ENCODE measurements around the gene CREB3L4. TPM values are rescaled to one million over a fixed set of nuclear protein-coding genes. Genes with fewer than 3 reads are reported as not detected.

CREB3L4 gene
- total RNA-seq, 1 experiment from 2014 or later, result 12.3 TPM

DNA sequence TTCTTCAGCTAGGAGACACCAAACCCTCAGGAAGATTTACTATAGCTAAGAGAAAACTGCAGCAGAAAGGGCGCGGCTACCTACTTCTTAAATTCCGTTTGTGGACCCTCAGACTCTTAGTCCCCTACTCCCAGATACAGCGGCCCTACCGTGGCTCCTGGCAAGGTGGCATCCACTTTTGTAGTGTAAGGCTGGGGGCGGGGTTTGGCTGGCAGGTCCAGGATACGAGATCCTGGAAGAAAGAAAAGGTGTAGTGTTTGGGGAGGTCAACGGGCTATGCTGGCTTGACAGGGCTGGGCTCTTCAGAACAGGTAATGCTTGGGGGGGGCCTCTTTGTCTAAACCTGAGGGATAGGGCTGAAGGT is 280 bp downstream of the CREB3L4 start:
- intact Hi-C loops (cut with micrococcal nuclease; ENCODE audit: unreplicated experiment) (no loop called here), in situ Hi-C loops (cut with HindIII; ENCODE audit: low pct_unique_long_range_greater_than_20kb, low sequenced_read_pairs) (no loop called here)
- no TSS peak for BruUV-seq (replicated peaks)
- Histone ChIP-seq H3K36me3 (ENCODE audit: control insufficient read depth, insufficient read depth, low read length) (no peaks in the 10 kb centered on the region; the same call in 1 of the 2 replicates), H3K27ac (ENCODE audit: low read length) (peak overlapping the region; percentile 97), H3K4me1 (ENCODE audit: control insufficient read depth, insufficient read depth, low read length) (peaks cover 9% of the 10 kb centered on the region; the same call in 1 of the 2 replicates), H3K9me3 (ENCODE audit: control insufficient read depth, insufficient read depth, low read depth, low read length) (no peaks in the 10 kb centered on the region), H3K27me3 (ENCODE audit: control insufficient read depth, insufficient read depth, low read length) (no peaks in the 10 kb centered on the region), H3K4me3 (ENCODE audit: low read depth in 2 of 2, low read length in 2 of 2) (peak overlapping the region; percentile 66 to 70)
- ChIA-PET CTCF (interaction anchor here (0.5 to 1.0 kb wide), 2 partner anchors 30 to 290 kb away, joined by 5 read pairs; partner anchors contain the start of gene NPR1), POLR2A (interaction anchor here (0.6 to 1.4 kb wide), 5 partner anchors 9 to 296 kb away, joined by 3 to 4 read pairs (median 3); partner anchors contain the start of genes JTB and RPS27)
- 0 out of 2 replicates have a peak, but pooled peaks have one; percentile 25 for TF ChIP-seq SIN3A (IDR thresholded peaks at IDR 0.05; ENCODE audit: borderline replicate concordance, insufficient read depth, low read depth, low read length)
- TF ChIP-seq POLR2AphosphoS5 (IDR thresholded peaks at IDR 0.05; ENCODE audit: low read depth, low read length), result no peak
- ATAC-seq, result no peak
- DNase-seq (ENCODE audit: low read depth, low spot score), result no peak

DNA sequence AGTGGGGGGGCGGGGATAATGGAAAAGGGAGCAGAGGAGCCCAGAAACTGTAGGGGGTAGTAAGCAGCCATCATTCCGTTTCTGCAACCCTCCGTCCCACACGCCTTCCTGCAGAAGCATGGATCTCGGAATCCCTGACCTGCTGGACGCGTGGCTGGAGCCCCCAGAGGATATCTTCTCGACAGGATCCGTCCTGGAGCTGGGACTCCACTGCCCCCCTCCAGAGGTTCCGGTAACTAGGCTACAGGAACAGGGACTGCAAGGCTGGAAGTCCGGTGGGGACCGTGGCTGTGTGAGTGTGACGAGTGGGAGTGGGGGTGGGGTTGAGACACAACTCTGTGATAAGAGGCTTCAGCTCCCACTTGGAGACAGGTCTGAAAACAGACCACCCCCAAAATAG is 706 bp downstream of the CREB3L4 start:
- H3K4me1 ChIP-seq (ENCODE audit: control insufficient read depth, insufficient read depth, low read length), result peaks cover 9% of the 10 kb centered on the region; the same call in 1 of the 2 replicates
- no peak for DNase-seq (ENCODE audit: low read depth, low spot score)
- in situ Hi-C loops (cut with HindIII; ENCODE audit: low pct_unique_long_range_greater_than_20kb, low sequenced_read_pairs), result no loop called here
- no peaks in the 10 kb centered on the region for H3K27me3 ChIP-seq (ENCODE audit: control insufficient read depth, insufficient read depth, low read length)
- H3K27ac ChIP-seq (ENCODE audit: low read length), result peak overlapping the region; percentile 97
- no peaks in the 10 kb centered on the region for H3K9me3 ChIP-seq (ENCODE audit: control insufficient read depth, insufficient read depth, low read depth, low read length)
- no peak for TF ChIP-seq TCF7L2 (IDR thresholded peaks at IDR 0.05; ENCODE audit: low read depth, low read length)
- TF ChIP-seq, protein P1, sequence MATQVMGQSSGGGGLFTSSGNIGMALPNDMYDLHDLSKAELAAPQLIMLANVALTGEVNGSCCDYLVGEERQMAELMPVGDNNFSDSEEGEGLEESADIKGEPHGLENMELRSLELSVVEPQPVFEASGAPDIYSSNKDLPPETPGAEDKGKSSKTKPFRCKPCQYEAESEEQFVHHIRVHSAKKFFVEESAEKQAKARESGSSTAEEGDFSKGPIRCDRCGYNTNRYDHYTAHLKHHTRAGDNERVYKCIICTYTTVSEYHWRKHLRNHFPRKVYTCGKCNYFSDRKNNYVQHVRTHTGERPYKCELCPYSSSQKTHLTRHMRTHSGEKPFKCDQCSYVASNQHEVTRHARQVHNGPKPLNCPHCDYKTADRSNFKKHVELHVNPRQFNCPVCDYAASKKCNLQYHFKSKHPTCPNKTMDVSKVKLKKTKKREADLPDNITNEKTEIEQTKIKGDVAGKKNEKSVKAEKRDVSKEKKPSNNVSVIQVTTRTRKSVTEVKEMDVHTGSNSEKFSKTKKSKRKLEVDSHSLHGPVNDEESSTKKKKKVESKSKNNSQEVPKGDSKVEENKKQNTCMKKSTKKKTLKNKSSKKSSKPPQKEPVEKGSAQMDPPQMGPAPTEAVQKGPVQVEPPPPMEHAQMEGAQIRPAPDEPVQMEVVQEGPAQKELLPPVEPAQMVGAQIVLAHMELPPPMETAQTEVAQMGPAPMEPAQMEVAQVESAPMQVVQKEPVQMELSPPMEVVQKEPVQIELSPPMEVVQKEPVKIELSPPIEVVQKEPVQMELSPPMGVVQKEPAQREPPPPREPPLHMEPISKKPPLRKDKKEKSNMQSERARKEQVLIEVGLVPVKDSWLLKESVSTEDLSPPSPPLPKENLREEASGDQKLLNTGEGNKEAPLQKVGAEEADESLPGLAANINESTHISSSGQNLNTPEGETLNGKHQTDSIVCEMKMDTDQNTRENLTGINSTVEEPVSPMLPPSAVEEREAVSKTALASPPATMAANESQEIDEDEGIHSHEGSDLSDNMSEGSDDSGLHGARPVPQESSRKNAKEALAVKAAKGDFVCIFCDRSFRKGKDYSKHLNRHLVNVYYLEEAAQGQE (IDR thresholded peaks at IDR 0.05; ENCODE audit: insufficient read depth in 1 of 2, low read depth in 2 of 2, low read length in 1 of 2), result no peak
- TF ChIP-seq POLR2AphosphoS5 (IDR thresholded peaks at IDR 0.05; ENCODE audit: low read depth, low read length), result no peak
- TF ChIP-seq, protein P2, sequence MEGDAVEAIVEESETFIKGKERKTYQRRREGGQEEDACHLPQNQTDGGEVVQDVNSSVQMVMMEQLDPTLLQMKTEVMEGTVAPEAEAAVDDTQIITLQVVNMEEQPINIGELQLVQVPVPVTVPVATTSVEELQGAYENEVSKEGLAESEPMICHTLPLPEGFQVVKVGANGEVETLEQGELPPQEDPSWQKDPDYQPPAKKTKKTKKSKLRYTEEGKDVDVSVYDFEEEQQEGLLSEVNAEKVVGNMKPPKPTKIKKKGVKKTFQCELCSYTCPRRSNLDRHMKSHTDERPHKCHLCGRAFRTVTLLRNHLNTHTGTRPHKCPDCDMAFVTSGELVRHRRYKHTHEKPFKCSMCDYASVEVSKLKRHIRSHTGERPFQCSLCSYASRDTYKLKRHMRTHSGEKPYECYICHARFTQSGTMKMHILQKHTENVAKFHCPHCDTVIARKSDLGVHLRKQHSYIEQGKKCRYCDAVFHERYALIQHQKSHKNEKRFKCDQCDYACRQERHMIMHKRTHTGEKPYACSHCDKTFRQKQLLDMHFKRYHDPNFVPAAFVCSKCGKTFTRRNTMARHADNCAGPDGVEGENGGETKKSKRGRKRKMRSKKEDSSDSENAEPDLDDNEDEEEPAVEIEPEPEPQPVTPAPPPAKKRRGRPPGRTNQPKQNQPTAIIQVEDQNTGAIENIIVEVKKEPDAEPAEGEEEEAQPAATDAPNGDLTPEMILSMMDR (IDR thresholded peaks at IDR 0.05), result no peak
- no peak for TF ChIP-seq SIN3A (IDR thresholded peaks at IDR 0.05; ENCODE audit: borderline replicate concordance, insufficient read depth, low read depth, low read length)
- POLR2A ChIA-PET, result interaction anchor here (0.6 kb wide), 1 partner anchor 296 kb away, joined by 3 read pairs; no protein-coding TSS in a partner anchor
- H3K4me3 ChIP-seq (ENCODE audit: low read depth in 2 of 2, low read length in 2 of 2), result peak overlapping the region; percentile 66 to 70
- intact Hi-C loops (cut with micrococcal nuclease; ENCODE audit: unreplicated experiment), result no loop called here
- ATAC-seq, result no peak
- H3K36me3 ChIP-seq (ENCODE audit: control insufficient read depth, insufficient read depth, low read length), result no peaks in the 10 kb centered on the region; the same call in 1 of the 2 replicates
- BruUV-seq (replicated peaks), result no TSS peak
- CTCF ChIA-PET, result interaction anchor here (1.0 kb wide), 1 partner anchor 290 kb away, joined by 5 read pairs; the partner anchor contains the start of gene NPR1

DNA sequence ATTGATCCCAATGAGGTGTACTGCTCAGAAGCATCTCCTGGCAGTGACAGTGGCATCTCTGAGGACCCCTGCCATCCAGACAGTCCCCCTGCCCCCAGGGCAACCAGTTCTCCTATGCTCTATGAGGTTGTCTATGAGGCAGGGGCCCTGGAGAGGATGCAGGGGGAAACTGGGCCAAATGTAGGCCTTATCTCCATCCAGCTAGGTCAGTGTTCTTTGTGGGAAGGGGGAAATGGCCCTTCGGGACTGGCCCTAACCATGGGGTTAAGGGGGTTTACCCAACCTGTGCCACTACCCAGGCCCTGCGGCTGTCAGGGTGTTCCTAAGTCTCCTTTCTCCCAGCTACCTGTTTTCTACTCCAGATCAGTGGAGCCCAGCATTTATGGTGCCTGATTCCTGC is 1.3 kb downstream of the CREB3L4 start:
- in situ Hi-C loops (cut with HindIII; ENCODE audit: low pct_unique_long_range_greater_than_20kb, low sequenced_read_pairs), result no loop called here
- H3K4me3 ChIP-seq (ENCODE audit: low read depth in 2 of 2, low read length in 2 of 2), result no peak overlapping the region
- no peaks in the 10 kb centered on the region for H3K9me3 ChIP-seq (ENCODE audit: control insufficient read depth, insufficient read depth, low read depth, low read length)
- TF ChIP-seq POLR2AphosphoS5 (IDR thresholded peaks at IDR 0.05; ENCODE audit: low read depth, low read length) (no peak), TCF7L2 (IDR thresholded peaks at IDR 0.05; ENCODE audit: low read depth, low read length) (no peak), SIN3A (IDR thresholded peaks at IDR 0.05; ENCODE audit: borderline replicate concordance, insufficient read depth, low read depth, low read length) (no peak)
- TF ChIP-seq, protein P1 (IDR thresholded peaks at IDR 0.05; ENCODE audit: insufficient read depth in 1 of 2, low read depth in 2 of 2, low read length in 1 of 2), result no peak
- TF ChIP-seq, protein P2 (IDR thresholded peaks at IDR 0.05), result no peak
- no peaks in the 10 kb centered on the region; the same call in 1 of the 2 replicates for H3K36me3 ChIP-seq (ENCODE audit: control insufficient read depth, insufficient read depth, low read length)
- H3K27ac ChIP-seq (ENCODE audit: low read length), result no peak overlapping the region
- no TSS peak for BruUV-seq (replicated peaks)
- intact Hi-C loops (cut with micrococcal nuclease; ENCODE audit: unreplicated experiment), result no loop called here
- ATAC-seq (no peak), DNase-seq (ENCODE audit: low read depth, low spot score) (no peak)
- ChIA-PET POLR2A (no interaction called here), CTCF (no interaction called here)
- H3K27me3 ChIP-seq (ENCODE audit: control insufficient read depth, insufficient read depth, low read length), result no peaks in the 10 kb centered on the region
- H3K4me1 ChIP-seq (ENCODE audit: control insufficient read depth, insufficient read depth, low read length), result peaks cover 9% of the 10 kb centered on the region; the same call in 1 of the 2 replicates

Measured in Panc1 (cell line).